Neutrophil (primary cell): ENCODE measurements around the gene HOXC6.

ENCODE experiments used
- H3K27ac ChIP-seq: fragments of 200-600 bp; sonication (generic); 2 replicates; pipeline ENCODE4 v1.5.1; 2016; ENCODE audit warnings: mild to moderate bottlenecking, moderate library complexity
- H3K27me3 ChIP-seq: fragments of 200-600 bp; sonication (generic); 2 replicates; pipeline ENCODE4 v1.6.0; 2016; ENCODE audit warnings: mild to moderate bottlenecking
- H3K36me3 ChIP-seq: fragments of 200-600 bp; sonication (generic); 2 replicates; pipeline ENCODE4 v1.5.1; 2017
- H3K4me1 ChIP-seq, 2 experiments: fragments of 200-600 bp in 1 of 2; sonication (generic) in 1 of 2; 1 replicate in 1 of 2; 2 replicates in 1 of 2; pipeline versions ENCODE4 v1.5.1 to v1.6.1; 2013 to 2016; ENCODE audit warnings: low read depth in 1 of 2, low read length in 1 of 2, mild to moderate bottlenecking in 1 of 2, moderate library complexity in 1 of 2; ENCODE audit not compliant: control insufficient read depth in 1 of 2, insufficient read depth in 1 of 2
- H3K4me3 ChIP-seq, 2 experiments: fragments of 200-600 bp in 1 of 2; sonication (generic) in 1 of 2; 1 replicate in 1 of 2; 2 replicates in 1 of 2; pipeline ENCODE4 v1.5.1; 2013 to 2016; ENCODE audit warnings: low read depth in 1 of 2, low read length in 1 of 2, mild to moderate bottlenecking in 1 of 2, moderate library complexity in 1 of 2
- H3K9me3 ChIP-seq: fragments of 200-600 bp; sonication (generic); 2 replicates; pipeline ENCODE4 v1.5.1; 2016
- TF ChIP-seq, protein P1 (sequence below): fragments of 200-600 bp; sonication (generic); IDR thresholded peaks from 2 replicates; pipeline ENCODE4 v1.5.1; 2016; ENCODE audit warnings: antibody characterized with exemption

The HOXC6 gene

GRCh38 chr12:53984901-53985691 lies 43.1 kb upstream of the HOXC6 start, which contains the start of gene HOXC10:
TSS of gene HOXC10 (plus strand) at chr12:53985146. CDS start at chr12:53985260, 114 bp downstream.
- Histone ChIP-seq H3K9me3 (no peaks in the 10 kb centered on the region), H3K4me1 (peaks cover 17 to 31% of the 10 kb centered on the region in 2 experiments), H3K27me3 (peaks cover 100% of the 10 kb centered on the region), H3K27ac (no peak within 1 kb of the TSS), H3K4me3 (peak within 1 kb of the TSS in 1 of 2 experiments; percentile 17), H3K36me3 (no peaks in the 10 kb centered on the region)
- TF ChIP-seq, protein P1, sequence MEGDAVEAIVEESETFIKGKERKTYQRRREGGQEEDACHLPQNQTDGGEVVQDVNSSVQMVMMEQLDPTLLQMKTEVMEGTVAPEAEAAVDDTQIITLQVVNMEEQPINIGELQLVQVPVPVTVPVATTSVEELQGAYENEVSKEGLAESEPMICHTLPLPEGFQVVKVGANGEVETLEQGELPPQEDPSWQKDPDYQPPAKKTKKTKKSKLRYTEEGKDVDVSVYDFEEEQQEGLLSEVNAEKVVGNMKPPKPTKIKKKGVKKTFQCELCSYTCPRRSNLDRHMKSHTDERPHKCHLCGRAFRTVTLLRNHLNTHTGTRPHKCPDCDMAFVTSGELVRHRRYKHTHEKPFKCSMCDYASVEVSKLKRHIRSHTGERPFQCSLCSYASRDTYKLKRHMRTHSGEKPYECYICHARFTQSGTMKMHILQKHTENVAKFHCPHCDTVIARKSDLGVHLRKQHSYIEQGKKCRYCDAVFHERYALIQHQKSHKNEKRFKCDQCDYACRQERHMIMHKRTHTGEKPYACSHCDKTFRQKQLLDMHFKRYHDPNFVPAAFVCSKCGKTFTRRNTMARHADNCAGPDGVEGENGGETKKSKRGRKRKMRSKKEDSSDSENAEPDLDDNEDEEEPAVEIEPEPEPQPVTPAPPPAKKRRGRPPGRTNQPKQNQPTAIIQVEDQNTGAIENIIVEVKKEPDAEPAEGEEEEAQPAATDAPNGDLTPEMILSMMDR = no peak

GRCh38 chr12:53985692-53985993 lies 42.6 kb upstream of the HOXC6 start:
- H3K27me3 ChIP-seq = peaks cover 100% of the 10 kb centered on the region
- no peak overlapping the region for H3K4me3 ChIP-seq
- H3K9me3 ChIP-seq = no peaks in the 10 kb centered on the region
- H3K36me3 ChIP-seq = no peaks in the 10 kb centered on the region
- H3K27ac ChIP-seq = no peak overlapping the region
- TF ChIP-seq, protein P1 = no peak
- peaks cover 17 to 31% of the 10 kb centered on the region in 2 experiments for H3K4me1 ChIP-seq

DNA sequence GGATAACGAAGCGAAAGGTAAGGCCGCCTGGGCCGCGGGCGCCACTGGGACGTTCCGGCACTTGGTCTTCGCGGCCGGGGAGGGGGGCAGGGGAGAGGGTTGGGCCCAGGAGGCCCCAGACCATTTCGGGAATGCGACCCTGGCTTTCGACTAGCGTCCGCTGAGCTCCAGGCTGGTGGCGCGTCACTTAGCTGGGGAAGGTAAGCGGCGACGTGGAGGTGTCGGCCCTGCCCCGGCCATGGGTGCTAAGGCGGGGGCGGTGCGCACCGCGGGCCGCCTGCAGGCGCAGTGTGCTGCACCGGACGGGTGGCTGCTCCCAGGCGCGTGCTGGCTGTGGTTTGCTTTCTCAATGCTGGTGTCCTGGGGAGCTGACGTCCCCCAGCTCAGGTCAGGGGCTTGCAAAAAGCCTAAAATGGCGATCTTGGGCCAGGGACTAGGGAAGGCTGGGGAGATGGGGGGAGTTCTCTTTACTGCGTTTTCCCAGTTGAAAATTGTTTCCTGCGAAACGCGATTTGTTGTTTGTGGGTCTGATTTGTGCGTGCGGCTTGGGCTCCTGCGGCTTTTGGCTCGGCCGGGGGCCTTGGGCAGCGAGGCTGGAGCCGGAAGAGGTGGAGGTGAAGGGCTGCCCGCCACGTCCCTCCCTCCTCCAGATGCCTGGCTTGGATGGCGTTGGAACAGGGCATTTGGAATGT lies 42.1 kb upstream of the HOXC6 start:
- no peaks in the 10 kb centered on the region for H3K36me3 ChIP-seq
- H3K27me3 ChIP-seq = peaks cover 100% of the 10 kb centered on the region
- peaks cover 17 to 31% of the 10 kb centered on the region in 2 experiments for H3K4me1 ChIP-seq
- no peak overlapping the region for H3K27ac ChIP-seq
- H3K4me3 ChIP-seq = no peak overlapping the region
- TF ChIP-seq, protein P1 = no peak
- H3K9me3 ChIP-seq = no peaks in the 10 kb centered on the region

- Histone ChIP-seq H3K9me3 (no peaks in the 10 kb centered on the region), H3K27me3 (peaks cover 100% of the 10 kb centered on the region), H3K36me3 (no peaks in the 10 kb centered on the region), H3K27ac (no peak overlapping the region), H3K4me3 (no peak overlapping the region), H3K4me1 (peaks cover 17 to 31% of the 10 kb centered on the region in 2 experiments)
- TF ChIP-seq, protein P1 = no peak
Measured at GRCh38 chr12:53986686-53987483, 41.4 kb upstream of the HOXC6 start.

- Histone ChIP-seq H3K4me1 (peaks cover 17 to 31% of the 10 kb centered on the region in 2 experiments), H3K36me3 (no peaks in the 10 kb centered on the region), H3K27me3 (peaks cover 100% of the 10 kb centered on the region), H3K9me3 (no peaks in the 10 kb centered on the region), H3K4me3 (no peak overlapping the region), H3K27ac (no peak overlapping the region)
- TF ChIP-seq, protein P1 = no peak
Measured at GRCh38 chr12:53987787-53988230, 40.4 kb upstream of the HOXC6 start.
